Measurements from ENCODE around the gene FAAH2. TPM values are rescaled to one million over a fixed set of nuclear protein-coding genes. Genes with fewer than 3 reads are reported as not detected.

The FAAH2 gene
- total and polyA plus RNA-seq, 12 donors, result 0.10 to 0.95 (median 0.32) TPM; not detected in 2

GRCh38 chrX:57366430-57366829, 79.9 kb downstream of the FAAH2 start:
- TF ChIP-seq CTCF (IDR thresholded peaks at IDR 0.05), result no peak
- Histone ChIP-seq H3K4me1 (no peaks in the 10 kb centered on the region), H3K27me3 (peaks cover 0 to 10% (median 0%) of the 10 kb centered on the region in 7 donors), H3K9me3 (peaks cover 0 to 4% (median 0%) of the 10 kb centered on the region in 11 donors), H3K27ac (no peak overlapping the region), H3K36me3 (no peaks in the 10 kb centered on the region), H3K4me3 (no peak overlapping the region)
- WGBS, 2 donors, result 87 to 88% methylated on average over 4 of the region's 4 CpGs
- intact Hi-C loops (cut with DNase I), result no loop called here
- no peak for ATAC-seq
- no peak for DNase-seq

GRCh38 chrX:57367649-57368048, 81.1 kb downstream of the FAAH2 start:
- WGBS, 2 donors, result 17 to 20% methylated on average over 1 of the region's 1 CpG
- DNase-seq, result no peak
- Histone ChIP-seq H3K9me3 (no peaks in the 10 kb centered on the region), H3K4me1 (no peaks in the 10 kb centered on the region), H3K27ac (no peak overlapping the region), H3K36me3 (no peaks in the 10 kb centered on the region), H3K27me3 (peaks cover 0 to 10% (median 0%) of the 10 kb centered on the region in 7 donors), H3K4me3 (no peak overlapping the region)
- no peak for TF ChIP-seq CTCF (IDR thresholded peaks at IDR 0.05)
- intact Hi-C loops (cut with DNase I), result no loop called here
- ATAC-seq, result no peak

GRCh38 chrX:57368158-57368557, 81.7 kb downstream of the FAAH2 start:
- no peak for TF ChIP-seq CTCF (IDR thresholded peaks at IDR 0.05)
- no peaks in the 10 kb centered on the region for H3K36me3 ChIP-seq
- 71 to 83% methylated on average over 1 of the region's 1 CpG for WGBS, 2 donors
- H3K27ac ChIP-seq, result no peak overlapping the region
- H3K27me3 ChIP-seq, result peaks cover 0 to 10% (median 0%) of the 10 kb centered on the region in 7 donors
- intact Hi-C loops (cut with DNase I), result no loop called here
- H3K4me1 ChIP-seq, result no peaks in the 10 kb centered on the region
- DNase-seq, result no peak
- H3K4me3 ChIP-seq, result no peak overlapping the region
- no peak for ATAC-seq
- H3K9me3 ChIP-seq, result peaks cover 0 to 3% (median 0%) of the 10 kb centered on the region in 11 donors

- Histone ChIP-seq H3K4me3 (no peak overlapping the region), H3K36me3 (no peaks in the 10 kb centered on the region), H3K9me3 (no peaks in the 10 kb centered on the region), H3K27me3 (peaks cover 0 to 13% (median 0%) of the 10 kb centered on the region in 7 donors), H3K27ac (no peak overlapping the region), H3K4me1 (no peaks in the 10 kb centered on the region)
- ATAC-seq (no peak), DNase-seq (no peak)
- intact Hi-C loops (cut with DNase I), result no loop called here
- no peak for TF ChIP-seq CTCF (IDR thresholded peaks at IDR 0.05)
- WGBS, 2 donors, result 75 to 95% methylated on average over 4 of the region's 4 CpGs
These were observed 92.8 kb downstream of the FAAH2 start for GRCh38 chrX:57379296-57379695.

All from heart right ventricle (tissue), 16 donors.